Right forelimb (tissue), 1 donor: ENCODE measurements around the gene HOXA3.

Experiments used
- DNase-seq: peaks from one replicate; pipeline ENCODE4 v3.0.0-alpha.2; 2018

Gene HOXA3

GRCh38 chr7:27177795-27178320 is 25.5 kb upstream of the HOXA3 start:
- DNase-seq = peak; percentile 48

GRCh38 chr7:27176962-27177794 is 24.8 kb upstream of the HOXA3 start:
- DNase-seq = peak; percentile 62

- no peak for DNase-seq
Observed at GRCh38 chr7:27176524-27176845, 24.1 kb upstream of the HOXA3 start.

- peak; percentile 77 for DNase-seq
Observed at GRCh38 chr7:27175626-27176523, 23.5 kb upstream of the HOXA3 start.

GRCh38 chr7:27174874-27175625 is 22.7 kb upstream of the HOXA3 start:
- DNase-seq = peak; percentile 83

- DNase-seq = peak; percentile 90
Observed at GRCh38 chr7:27173956-27174873, 21.8 kb upstream of the HOXA3 start, which contains the start of gene HOXA10. TSS of gene HOXA10 (minus strand) at chr7:27174320. CDS start at chr7:27174306, 14 bp downstream.

GRCh38 chr7:27173511-27173955 is 21.1 kb upstream of the HOXA3 start:
- peak; percentile 66 for DNase-seq

- DNase-seq = peak; percentile 87
Observed at GRCh38 chr7:27172823-27173510, 20.6 kb upstream of the HOXA3 start.

GRCh38 chr7:27172315-27172774 is 20.0 kb upstream of the HOXA3 start:
- peak; percentile 69 for DNase-seq

GRCh38 chr7:27171637-27172314 is 19.4 kb upstream of the HOXA3 start:
- DNase-seq = peak; percentile 79

GRCh38 chr7:27171325-27171636 is 18.9 kb upstream of the HOXA3 start:
- peak; percentile 77 for DNase-seq

- no peak for DNase-seq
Observed at GRCh38 chr7:27170426-27171324, 18.3 kb upstream of the HOXA3 start.

- DNase-seq = peak; percentile 84
Observed at GRCh38 chr7:27169658-27170425, 17.5 kb upstream of the HOXA3 start.

- peak; percentile 87 for DNase-seq
Observed at GRCh38 chr7:27168265-27168947, 16.0 kb upstream of the HOXA3 start.

GRCh38 chr7:27167916-27168264 is 15.5 kb upstream of the HOXA3 start:
- DNase-seq = no peak

- DNase-seq = peak; percentile 79
Observed at GRCh38 chr7:27166531-27167505, 14.4 kb upstream of the HOXA3 start.
